COLO829 (cell line): ENCODE measurements around the gene SHISA7.

ENCODE experiments used
- DNase-seq: peaks from one replicate; pipeline ENCODE4 v3.0.0; 2012; ENCODE audit warnings: low spot score

Gene SHISA7

DNA sequence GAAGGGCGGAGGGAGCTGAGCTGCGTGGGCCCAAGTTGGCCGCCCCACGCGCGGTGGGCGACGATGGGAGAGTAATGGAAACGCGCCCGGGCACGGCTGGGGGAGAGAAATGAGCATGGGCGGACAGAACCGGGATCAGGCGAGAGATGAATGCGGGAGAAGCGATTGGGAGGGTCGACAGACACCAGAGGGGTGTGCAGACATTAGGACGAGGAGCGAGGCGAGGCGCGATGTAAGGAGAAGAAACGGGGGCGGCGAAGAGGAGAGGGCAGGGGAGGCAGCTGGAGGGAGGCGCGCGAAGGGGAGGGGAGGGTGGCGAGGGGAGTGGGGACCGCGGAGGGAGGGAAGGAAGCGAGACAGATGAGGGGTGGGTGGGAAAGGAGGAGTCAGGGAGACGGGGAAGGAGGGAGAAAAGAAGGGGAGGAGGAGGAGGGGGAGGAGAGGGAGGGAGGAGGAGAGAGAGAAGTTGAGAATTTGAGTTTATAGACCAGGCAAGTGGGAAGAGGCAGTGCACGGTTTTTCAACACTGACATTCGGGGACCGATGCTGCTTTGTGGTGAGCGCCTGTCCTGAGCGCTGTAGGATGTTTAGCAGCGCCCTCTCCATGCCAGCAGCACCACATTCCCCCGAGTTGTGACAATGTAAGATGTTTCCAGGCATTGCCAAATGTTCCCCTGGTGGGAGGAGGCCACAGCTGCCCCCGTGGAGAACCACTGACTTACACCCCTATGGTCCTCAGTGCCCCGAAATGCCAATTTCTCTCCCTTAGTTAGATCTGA is at the start of gene SHISA7:
Gene SHISA7 (minus strand): TSS at position 256 of the 779 bp plus-strand sequence. CDS start 437 bp downstream, outside the sequence.
- DNase-seq: no peak

DNA sequence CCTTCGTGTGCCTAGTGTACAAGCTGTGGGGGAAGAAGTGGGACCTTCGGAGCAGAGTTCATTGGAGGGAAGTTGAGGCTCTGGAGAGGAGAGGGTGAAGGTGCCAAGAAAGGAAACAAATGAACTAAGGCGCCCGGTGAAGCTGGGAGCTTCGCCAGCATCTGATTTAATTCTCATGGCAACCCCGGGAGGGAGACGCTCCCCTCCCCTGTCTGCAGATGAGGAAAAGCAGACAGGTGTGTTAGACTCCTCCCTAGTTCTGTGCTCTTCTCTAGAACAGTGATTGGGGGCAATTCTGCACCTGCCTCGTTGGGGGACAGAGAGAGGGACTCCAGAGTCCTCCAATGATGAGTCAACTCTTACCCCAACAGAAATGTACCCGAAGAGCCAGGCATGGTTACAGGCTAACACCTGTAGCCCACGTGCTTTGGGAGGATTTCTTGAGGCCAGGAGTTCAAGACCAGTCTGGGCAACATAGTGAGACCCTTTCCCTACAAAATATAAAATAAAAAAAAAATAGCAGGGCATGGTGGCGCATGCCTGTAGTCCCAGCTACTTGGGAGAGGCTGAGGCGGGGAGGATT is 49.4 kb upstream of the SHISA7 start:
- no peak for DNase-seq

DNA sequence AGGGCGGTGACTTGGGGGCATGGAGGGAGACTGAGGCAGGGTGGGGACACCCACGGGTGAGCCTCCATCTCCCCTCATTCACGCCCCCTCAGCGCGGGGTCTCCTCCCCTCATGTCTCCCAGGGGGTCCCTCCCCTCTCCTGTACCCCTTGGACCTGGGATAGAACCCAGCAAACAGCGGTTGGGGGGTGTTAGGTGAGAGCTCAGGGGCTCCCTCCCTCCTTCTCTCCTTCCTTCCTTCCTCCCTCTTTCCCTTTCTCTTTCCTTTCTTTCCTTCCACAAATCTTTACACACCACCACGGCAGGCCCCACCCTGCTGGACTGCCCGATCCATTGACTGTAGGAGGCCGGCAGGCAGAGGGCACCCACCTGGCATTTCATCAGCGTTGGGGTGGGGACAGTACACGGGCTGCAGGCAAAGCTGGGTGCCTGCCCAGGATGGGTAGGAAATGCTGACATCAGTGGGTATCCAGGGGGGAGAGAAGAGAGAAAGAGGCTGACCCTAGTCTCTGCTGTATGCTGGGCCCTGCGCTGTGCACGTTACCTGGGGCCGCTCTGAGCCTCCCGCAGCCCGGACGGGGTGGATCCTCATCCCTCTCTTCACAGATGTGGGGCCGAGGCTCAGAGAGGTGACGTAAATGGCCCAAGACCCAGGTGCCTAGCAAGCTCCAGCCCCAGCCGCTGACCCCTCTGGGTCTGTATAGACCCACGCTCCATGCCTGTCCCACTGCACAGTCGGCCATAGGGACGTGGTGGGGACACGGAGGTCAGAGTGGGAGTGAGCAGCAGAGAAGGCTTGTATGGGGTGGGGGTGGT is 48.7 kb upstream of the SHISA7 start:
- DNase-seq: no peak

DNA sequence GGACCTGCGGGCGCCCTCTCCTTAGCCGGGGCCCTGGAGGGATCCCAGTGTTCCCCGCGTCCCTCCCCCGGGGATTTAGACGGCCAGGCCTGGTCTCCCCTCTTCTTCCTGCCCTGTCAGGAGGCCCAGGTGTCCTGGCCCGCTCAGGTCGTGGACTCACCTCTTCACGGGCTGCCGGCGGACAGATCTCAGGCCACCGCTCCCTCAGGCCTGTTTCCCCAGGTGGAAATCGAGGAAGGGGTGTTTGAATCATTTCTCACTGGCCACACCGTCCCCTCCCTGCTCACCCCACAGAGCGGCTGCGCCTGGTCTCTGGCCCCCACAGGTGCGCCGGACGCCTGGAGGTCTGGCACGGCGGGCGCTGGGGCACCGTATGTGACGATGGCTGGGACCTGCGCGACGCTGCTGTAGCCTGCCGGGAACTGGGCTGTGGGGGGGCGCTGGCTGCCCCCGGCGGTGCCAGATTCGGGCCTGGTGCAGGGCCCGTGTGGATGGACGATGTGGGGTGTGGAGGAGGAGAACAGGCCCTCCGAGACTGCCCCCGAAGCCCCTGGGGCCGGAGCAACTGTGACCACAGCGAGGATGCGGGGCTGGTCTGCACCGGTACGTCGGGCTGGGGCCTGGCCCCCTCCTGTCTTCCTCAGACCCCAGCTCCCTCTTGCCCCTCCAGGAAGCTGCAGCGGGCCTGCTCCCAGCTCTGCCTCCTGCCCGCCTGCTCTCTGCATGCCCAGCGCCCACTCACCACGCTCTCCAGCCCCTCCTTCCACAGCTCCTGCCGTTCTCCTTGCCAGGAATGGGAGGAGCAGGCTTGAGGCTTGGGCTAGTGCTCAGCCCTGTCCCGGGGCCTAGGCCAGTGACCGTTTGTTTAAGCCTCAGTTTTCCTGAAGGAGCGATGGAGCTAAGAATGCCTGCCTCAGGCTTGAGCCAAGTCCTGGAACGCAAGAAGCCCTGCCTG is 47.7 kb upstream of the SHISA7 start:
- no peak for DNase-seq

DNA sequence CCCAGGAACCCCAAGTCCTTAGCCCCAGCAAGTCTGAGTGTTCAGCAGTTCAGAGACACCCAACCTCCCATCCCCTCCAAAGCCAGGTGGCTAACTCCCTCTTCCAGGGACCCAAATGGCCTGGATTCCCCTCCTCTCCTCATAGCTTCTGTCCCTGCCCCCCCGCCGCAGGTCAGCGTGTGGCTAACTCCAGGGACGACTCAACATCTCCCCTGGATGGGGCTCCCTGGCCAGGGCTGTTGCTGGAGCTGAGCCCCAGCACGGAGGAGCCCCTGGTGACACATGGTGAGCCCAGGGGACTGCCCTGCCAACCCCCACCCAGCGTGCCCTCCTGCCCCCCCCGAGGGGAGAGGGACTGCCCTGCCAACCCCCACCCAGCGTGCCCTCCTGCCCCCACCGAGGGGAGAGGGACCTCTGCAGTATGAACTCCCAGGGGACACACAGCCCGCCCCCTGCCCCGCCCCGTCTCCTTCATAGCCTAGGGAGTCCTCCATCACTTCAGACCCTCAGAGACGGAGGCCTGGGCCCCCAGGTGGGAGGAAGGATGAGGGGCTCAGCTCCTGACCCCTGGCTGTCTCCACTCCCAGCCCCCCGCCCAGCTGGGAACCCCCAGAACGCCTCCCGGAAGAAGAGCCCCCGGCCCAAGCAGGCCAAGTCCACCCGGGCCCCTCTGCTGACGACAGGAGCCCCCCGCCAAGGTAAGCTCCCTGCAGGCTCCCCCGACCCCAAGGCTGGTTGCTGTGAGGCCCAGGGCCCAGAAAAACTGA is 46.8 kb upstream of the SHISA7 start:
- DNase-seq: no peak

DNA sequence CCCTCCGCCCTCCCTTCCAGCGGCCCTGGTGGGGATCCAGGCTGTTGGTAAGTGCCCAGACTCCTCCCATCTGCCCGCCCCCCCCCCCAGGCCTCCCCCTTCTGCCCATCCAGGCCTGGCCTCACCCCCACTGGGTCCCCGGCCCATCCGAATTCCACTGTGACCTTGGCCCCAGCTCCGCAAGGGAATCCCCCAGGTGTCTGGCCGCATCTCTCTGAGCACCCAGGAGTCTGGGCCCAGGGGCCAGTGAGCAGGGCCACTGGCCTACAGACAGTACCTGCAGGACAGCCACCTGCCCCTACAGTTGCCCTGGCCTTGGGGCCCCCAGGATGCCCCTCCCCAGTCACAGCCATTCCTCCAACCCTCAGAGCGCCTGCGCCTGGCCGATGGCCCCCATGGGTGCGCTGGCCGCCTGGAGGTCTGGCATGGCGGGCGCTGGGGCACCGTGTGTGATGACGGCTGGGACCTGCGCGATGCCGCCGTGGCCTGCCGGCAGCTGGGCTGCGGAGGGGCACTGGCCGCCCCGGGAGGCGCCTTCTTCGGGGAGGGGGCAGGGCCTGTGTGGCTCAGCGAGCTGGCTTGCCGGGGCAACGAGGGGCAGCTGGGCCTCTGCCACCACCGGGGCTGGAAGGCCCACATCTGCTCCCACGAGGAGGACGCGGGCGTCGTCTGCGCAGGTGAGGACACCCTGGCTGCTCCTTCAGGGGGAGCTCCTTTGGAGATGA is 46.0 kb upstream of the SHISA7 start:
- DNase-seq: no peak

DNA sequence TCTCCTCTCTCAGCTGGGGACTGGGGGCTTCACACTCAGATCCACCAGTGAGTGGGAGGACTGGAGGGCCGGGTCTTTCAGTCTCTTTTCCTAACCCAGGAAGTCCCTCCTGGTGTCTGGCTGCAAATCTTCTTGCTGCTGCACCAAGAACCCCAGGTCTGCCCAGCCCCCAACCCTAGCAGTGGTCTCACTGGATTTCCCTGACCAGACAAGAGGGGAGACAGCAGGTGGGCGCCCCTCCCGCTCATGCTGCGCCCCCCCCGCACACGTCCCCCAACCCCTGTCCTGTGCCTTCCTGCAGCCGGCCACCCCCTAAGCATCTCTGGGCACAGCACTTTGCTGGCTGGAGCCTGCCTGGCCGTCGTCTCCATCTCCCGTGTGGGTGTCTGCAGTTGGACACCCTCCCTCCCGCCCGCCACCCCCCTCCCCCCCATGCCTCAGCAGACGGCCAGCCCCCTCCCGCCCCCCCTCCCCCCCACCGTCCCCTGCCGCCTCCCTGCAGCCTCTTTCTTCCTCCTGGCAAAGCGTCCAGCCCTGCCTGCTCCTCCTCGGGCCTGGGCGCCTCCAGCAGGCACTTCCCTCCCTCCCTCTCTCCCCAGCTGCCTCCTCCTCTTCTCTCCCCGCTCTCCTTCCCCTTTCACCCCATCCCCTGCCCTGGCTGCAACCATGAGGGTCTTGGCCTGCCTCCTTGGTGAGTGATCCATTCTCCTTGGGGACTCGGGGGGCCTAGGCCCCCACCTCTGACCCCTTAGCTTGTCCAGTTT is 45.0 kb upstream of the SHISA7 start, which contains the start of gene SSC5D:
Gene SSC5D (plus strand): TSS at position 513 of the 764 bp plus-strand sequence. CDS start 154 bp downstream, at position 667.
- no peak for DNase-seq

DNA sequence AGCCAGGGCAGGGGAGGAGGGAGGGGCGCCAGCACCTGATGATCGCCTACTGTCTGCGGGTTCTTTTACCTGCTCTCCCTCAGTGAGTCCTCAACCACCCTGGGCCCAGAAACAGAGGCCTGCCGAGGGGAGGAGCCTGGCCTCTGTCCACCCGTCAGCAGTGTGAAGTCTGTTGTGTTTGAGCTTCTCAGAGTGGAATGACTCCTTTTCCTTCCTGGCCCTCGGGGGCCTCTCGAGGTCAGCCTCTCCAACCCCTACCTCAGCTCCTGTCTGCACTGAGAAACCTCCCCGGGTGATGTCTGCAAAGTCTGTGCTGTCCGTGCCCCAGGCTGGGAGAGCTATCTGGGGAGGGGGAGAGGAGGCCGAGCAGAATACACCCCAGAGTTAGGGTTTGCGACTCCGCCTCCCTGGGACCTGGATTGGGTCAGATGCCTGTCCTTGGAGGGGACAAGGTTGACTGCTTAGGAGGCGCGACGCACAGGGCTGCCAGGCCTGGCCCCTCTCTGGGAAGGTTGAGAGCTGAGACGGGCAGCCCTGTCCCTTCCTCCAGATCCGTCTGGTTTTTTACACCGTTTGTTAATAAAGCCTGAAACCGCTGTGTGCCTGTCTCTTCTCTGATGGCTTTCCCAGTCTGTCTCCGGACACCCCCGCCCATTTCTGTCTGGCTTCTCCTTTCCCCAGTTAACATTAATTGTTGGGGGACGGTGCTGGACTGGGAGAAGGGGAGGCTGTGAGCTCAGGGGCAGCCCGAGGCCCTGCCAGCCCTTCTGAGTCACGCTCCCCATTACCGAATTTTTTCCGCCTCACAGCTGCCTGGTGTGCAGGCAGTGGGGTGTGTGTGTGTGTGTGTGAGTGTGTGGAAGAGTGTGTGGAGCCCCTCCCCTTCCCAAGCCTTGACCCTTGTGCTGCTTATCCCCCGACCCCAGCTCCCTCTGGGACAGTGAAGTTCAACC is 44.1 kb upstream of the SHISA7 start:
- no peak for DNase-seq

DNA sequence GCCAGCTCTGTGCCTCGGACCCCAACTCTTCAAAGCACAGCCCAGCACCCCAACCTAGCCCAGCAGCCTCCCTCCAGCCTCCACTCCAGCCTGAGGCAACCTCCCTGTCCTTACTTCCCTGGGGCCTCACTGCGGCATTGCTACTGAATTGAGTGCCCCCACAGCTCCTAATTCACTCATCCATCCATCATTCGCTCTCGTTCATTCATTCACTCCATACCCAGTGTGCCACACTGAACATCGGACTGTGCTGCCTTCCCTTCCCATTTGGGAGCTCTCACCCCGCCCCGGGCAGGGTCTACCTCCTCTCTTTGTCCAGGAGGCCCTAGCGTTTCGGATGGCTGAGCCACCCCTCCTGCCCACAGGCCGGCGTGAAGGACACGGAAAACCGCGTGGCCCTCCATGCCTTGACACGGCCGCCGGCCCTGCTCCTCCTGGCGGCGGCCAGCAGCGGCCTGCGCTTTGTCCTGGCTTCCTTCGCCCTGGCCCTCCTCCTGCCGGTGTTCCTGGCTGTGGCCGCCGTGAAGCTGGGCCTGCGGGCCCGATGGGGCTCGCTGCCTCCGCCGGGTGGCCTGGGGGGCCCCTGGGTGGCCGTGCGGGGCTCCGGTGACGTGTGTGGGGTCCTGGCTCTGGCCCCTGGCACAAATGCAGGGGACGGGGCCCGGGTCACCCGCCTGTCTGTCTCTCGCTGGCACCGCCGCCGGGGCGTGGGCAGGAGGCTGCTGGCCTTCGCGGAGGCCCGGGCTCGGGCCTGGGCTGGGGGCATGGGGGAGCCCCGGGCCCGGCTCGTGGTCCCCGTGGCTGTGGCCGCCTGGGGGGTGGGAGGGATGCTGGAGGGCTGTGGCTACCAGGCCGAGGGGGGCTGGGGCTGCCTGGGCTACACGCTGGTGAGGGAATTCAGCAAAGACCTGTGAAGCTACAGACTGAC is 43.2 kb upstream of the SHISA7 start:
- no peak for DNase-seq

DNA sequence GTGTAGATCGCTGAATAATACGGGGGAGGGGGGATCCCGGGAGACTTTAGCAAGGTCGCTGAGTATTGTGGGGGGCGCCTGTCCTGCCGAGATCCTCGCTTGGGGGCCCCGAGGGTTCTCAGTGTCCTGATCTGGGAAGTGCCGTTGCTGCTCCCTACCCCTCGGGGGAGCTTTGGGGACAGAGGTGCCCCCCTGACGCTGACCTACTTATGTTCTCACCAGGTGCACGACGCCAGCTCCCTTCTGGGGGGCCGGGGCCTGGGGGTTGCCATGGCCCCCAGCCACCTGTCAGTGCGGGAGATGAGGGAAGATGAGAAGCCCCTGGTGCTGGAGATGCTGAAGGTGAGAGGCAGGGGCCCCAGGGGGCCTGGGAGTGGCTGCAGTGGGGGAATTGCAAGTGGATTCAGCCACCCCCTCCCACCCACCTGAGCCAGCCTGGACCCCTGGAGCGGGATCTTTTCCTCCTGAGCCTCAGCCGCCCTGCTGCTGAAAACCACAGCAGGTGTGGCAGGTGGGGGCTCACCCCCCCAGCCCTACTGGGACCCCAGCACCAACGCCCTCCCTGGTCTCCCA is 42.4 kb upstream of the SHISA7 start:
- no peak for DNase-seq

DNA sequence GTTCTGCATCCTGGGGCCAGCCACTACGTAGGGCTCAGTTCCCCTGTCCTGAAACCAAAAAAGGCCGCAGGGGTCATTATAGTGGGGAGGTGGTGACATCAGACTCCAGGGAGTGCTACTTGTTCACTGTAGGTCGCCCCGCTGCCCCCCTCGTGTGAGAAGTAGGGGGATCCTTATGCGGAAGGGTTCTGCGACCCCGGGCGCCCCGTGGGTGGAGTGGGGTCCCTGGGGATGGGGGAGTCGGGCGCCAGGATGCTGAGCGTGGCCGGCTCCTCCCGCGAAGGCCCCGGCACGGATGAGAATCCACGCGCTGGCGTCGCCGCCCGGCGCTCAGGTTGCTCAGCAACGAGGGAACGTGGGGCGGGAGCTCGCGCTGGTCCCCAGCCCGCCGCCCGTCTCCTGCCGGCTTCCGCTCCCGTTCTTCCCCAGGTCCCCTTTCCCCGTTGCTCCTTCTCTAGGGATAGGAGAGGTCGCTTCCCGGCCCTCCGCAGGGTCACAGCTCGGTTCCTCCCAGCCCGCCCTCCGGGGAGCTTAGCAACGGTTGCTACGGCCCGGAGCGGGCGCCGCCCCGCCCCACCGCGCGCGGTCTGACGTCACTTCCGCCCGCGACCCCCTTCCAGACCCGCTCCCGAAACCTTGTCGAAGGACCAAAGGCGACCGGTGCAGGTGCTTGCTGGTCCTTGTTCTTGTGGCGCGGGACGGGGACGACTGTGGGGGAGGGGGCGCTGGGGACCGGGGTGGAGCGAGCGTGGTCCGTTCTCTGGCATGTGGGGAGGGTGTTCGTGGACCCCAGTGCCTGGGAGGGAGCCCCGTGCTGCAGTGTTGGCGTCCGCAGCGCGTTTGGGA is 41.7 kb upstream of the SHISA7 start, which contains the start of gene NAT14:
Gene NAT14 (plus strand): TSS at position 596 of the 846 bp plus-strand sequence. CDS start 521 bp downstream, outside the sequence.
- no peak for DNase-seq

DNA sequence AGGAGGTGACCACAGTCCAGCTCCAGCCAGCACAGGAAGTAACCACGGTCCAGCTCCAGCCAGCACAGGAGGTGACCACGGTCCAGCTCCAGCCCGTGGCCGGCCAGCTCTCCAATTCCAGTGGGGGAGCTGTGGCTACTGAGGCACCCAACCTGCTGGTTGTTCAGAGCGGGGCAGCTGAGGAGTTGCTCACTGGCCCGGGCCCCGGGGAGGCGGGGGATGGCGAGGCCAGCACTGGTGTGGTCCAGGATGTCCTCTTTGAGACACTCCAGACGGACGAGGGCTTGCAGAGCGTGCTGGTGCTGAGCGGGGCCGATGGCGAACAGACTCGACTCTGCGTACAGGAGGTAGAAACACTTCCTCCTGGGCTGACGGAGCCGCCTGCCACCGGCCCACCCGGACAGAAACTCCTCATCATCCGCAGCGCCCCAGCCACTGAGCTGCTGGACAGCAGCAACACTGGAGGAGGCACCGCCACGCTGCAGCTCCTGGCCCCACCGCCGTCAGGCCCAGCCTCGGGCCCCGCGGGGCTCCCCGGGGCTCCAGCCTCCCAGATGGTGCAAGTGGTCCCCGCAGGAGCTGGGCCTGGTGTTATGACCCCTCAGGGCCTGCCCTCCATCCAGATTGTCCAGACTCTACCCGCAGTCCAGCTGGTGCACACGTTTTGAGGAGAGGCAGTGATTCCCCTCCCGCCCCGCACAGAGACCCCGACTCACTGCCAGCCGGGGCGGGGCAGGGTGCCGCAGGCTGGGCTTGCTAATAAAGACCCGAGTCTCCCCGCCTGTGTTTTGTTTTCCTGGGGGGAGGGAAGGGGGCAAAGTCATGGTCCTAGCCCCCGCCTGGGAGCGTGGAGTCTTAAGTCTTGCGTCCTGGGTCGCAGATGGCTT is 40.8 kb upstream of the SHISA7 start:
- no peak for DNase-seq

DNA sequence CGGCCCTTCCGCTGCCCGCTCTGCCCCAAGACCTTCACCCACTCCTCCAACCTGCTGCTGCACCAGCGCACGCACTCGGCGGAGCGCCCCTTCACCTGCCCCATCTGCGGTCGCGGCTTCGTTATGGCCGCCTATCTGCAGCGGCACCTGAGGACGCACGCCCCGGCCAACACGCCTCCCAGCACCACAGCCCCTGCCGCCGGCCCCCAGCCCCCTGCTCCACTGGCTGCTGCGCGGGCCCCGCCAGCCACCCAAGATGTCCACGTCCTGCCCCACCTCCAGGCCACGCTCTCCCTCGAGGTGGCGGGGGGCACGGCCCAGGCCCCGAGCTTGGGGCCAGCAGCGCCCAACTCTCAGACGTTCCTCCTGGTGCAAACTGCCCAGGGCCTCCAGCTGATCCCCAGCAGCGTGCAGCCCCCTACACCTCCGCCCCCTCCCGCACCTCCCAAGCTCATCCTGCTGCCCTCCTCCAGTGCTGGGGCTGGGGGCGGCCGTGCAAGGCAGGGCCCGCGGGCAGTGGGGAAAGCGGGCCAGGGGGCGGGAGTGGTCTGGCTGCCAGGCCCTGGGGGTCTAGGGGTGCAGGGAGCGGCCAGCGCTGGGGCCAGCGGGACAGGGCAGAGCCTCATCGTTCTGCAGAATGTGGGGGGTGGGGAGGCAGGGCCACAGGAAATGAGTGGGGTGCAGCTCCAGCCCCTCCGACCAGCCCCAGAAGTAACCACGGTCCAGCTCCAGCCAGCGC is 40.0 kb upstream of the SHISA7 start:
- no peak for DNase-seq
